Thyroid gland (tissue), 4 donors: Measurements from ENCODE around the gene MAN2C1. TPM values are rescaled to one million over a fixed set of nuclear protein-coding genes. Genes with fewer than 3 reads are reported as not detected.

Source experiments
- DNase-seq, 2 donors: peaks; one replicate each; pipeline ENCODE4 v3.0.0-alpha.2; 2019
- H3K27ac ChIP-seq, 3 donors: fragments of 200-600 bp; sonication (generic); 1 replicate in 2 of 3; 2 replicates in 1 of 3; pipeline ENCODE4 v1.5.1; 2016 to 2019; ENCODE audit warnings: mild to moderate bottlenecking in 1 of 3, moderate library complexity in 1 of 3
- H3K27me3 ChIP-seq: fragments of 200-600 bp; sonication (generic); one replicate; pipeline ENCODE4 v1.5.1; 2019
- H3K36me3 ChIP-seq, 2 donors: fragments of 200-600 bp; sonication (generic); one replicate each; pipeline ENCODE4 v1.5.1; 2016 to 2019
- H3K4me1 ChIP-seq, 2 donors: fragments of 200-600 bp; sonication (generic); one replicate each; pipeline ENCODE4 v1.5.1; 2017 to 2019
- H3K4me3 ChIP-seq, 3 donors: fragments of 200-600 bp; sonication (generic); replicated peaks in 1 of 3; 1 replicate in 2 of 3; 2 replicates in 1 of 3; pipeline ENCODE4 v1.5.1; 2016; ENCODE audit warnings: mild to moderate bottlenecking in 1 of 3
- H3K9me3 ChIP-seq: fragments of 200-600 bp; sonication (generic); one replicate; pipeline ENCODE4 v1.5.1; 2017
- POLR2A ChIP-seq, 2 donors: fragments of 450-650 bp; IDR thresholded peaks; one replicate each; pipeline ENCODE4 v1.6.1; 2017; ENCODE audit warnings: antibody characterized with exemption in 2 of 2, mild to moderate bottlenecking in 2 of 2, moderate library complexity in 1 of 2
- WGBS, 2 donors: methylation state at CpG; one replicate each; pipeline ENCODE4 v1.1.5; 2017; 5-methylcytosine and 5-hydroxymethylcytosine counted together
- intact Hi-C: fragments of 100-400 bp; cut with DNase I; formaldehyde crosslinking; loops from one replicate; pipeline ENCODE4 v1.15.1; 2023
- total RNA-seq, 4 donors: library from RNA; depleted of rRNA; stranded (reverse); fragments of >200 nt; gene quantifications; one replicate each; pipeline ENCODE4 v1.2.3, GENCODE V29; 2016
- TF ChIP-seq, protein P1 (sequence below), 6 experiments: fragments of 200-600 bp in 3 of 6; fragments of 450-650 bp in 3 of 6; sonication (generic) in 3 of 6; IDR thresholded peaks; one replicate each; pipeline ENCODE4 v1.5.1; 2016 to 2019; ENCODE audit warnings: antibody characterized with exemption in 6 of 6, mild to moderate bottlenecking in 2 of 6, inconsistent platforms in 1 of 6, moderate library complexity in 1 of 6

Gene MAN2C1
- total RNA-seq, 4 donors from 2014 or later, result 200 to 357 (median 226) TPM

DNA sequence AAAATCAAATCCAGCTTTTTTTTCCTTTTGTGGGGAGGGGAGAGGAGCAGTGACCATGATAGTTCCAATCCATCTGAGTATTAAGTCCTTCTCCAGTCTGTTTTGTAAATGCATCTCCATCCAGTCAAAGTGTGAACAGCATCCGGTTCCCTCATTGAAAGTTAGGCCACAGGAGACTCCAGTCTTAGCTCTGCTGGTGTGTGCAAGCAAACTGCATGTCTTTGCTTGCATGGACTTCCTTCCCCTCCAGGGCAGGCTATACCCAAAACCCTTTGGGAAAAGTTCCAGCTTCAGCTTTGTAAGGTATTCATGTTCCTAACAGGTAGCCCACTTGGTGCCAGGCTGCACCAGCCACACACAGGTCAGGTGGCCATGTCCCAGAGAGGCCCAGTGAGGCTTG, 3.1 kb upstream of the MAN2C1 start:
- intact Hi-C loops, result no loop called here
- TF ChIP-seq, protein P1, sequence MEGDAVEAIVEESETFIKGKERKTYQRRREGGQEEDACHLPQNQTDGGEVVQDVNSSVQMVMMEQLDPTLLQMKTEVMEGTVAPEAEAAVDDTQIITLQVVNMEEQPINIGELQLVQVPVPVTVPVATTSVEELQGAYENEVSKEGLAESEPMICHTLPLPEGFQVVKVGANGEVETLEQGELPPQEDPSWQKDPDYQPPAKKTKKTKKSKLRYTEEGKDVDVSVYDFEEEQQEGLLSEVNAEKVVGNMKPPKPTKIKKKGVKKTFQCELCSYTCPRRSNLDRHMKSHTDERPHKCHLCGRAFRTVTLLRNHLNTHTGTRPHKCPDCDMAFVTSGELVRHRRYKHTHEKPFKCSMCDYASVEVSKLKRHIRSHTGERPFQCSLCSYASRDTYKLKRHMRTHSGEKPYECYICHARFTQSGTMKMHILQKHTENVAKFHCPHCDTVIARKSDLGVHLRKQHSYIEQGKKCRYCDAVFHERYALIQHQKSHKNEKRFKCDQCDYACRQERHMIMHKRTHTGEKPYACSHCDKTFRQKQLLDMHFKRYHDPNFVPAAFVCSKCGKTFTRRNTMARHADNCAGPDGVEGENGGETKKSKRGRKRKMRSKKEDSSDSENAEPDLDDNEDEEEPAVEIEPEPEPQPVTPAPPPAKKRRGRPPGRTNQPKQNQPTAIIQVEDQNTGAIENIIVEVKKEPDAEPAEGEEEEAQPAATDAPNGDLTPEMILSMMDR (IDR thresholded peaks at IDR 0.05), result no peak
- no peak for TF ChIP-seq POLR2A (IDR thresholded peaks at IDR 0.05)

DNA sequence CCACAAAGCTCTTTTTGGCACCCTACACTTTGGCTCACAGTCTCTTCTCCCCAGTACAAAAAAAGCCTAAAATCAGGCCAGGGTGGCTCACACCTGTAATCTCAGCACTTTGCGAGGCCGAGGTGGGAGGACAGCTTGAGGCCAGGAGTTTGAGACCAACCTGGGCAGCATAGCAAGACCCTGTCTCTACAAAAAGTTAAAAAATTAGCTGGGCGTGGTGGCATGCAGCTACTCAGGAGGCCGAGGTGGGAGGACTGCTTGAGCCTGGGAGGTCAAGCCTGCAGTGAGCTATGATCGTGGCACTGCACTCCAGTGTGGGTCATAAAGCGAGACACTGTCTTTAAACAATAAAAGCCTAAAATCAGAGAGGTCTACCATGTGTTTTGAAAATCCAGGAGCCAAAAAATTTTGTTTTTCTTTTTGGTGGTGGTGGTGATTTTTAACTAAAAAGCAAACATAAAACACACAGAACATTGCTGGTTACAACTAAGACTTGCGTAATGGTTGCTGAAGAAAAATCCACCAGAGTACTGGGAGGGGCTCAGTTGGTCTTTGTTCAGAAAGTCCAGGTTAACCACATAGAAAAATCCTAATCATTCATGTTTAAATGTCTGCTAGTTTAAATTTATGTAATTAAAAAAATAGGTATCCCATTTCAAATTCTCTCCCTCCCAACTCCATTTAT, 1.6 kb upstream of the MAN2C1 start:
- no peaks in the 10 kb centered on the region for H3K27me3 ChIP-seq
- WGBS, 2 donors, result 94 to 96% methylated on average over 7 of the region's 7 CpGs
- H3K4me1 ChIP-seq, result peaks cover 13 to 18% of the 10 kb centered on the region in 2 donors
- no peak overlapping the region for H3K4me3 ChIP-seq
- no peak overlapping the region for H3K27ac ChIP-seq
- TF ChIP-seq, protein P1 (IDR thresholded peaks at IDR 0.05), result no peak
- no peak for TF ChIP-seq POLR2A (IDR thresholded peaks at IDR 0.05)
- peaks cover 27 to 41% of the 10 kb centered on the region in 2 donors for H3K36me3 ChIP-seq
- no peak for DNase-seq
- intact Hi-C loops, result loop anchor here (5.0 to 10.0 kb wide), 3 partner anchors 82 to 312 kb away; partner anchors contain the start of gene SIN3A
- H3K9me3 ChIP-seq, result no peaks in the 10 kb centered on the region

More for the DNA sequence above, 3.1 kb upstream of the MAN2C1 start:
- 87 to 93% methylated on average over 1 of the region's 1 CpG for WGBS, 2 donors
- Histone ChIP-seq H3K4me1 (peaks cover 13 to 18% of the 10 kb centered on the region in 2 donors), H3K9me3 (no peaks in the 10 kb centered on the region), H3K4me3 (no peak overlapping the region), H3K27me3 (no peaks in the 10 kb centered on the region), H3K36me3 (peaks cover 30 to 47% of the 10 kb centered on the region in 2 donors), H3K27ac (no peak overlapping the region)
- DNase-seq, result no peak

DNA sequence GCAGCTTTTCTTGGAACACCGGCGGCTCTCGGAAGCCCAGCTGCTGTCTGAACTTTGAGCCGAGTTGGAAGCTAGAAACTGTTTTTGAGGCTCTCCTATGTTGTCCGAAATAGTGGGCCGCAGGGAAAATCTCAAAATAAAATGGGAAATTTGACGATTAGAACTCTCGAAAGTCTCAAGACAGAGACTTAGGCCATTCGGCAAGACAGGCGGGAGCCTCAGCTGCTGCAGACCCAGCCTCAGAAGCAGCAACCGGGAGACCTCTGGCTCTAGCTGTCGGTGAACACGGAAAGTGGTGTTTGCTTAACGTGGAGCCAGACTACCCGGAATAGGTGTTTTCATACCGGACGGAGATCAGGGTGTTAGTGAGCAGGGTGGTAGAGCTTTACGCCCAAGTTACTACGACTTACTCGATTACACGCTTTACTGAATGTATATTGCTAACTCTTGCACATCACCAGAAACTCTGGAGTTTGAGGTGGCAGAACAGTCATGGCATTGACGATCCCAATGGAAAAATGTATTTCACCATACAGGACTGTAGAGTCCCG, 357 bp upstream of the MAN2C1 start:
- TF ChIP-seq POLR2A (IDR thresholded peaks at IDR 0.05), result no peak
- TF ChIP-seq, protein P1 (IDR thresholded peaks at IDR 0.05), result no peak
- no peaks in the 10 kb centered on the region for H3K27me3 ChIP-seq
- intact Hi-C loops, result loop anchor here (5.0 to 10.0 kb wide), 3 partner anchors 84 to 314 kb away; partner anchors contain the start of gene SIN3A
- DNase-seq, result peak in 1 of 2 donors; percentile 23
- 5 to 6% methylated on average over 20 to 23 of the region's 23 CpGs for WGBS, 2 donors
- peaks cover 18 to 45% of the 10 kb centered on the region in 2 donors for H3K36me3 ChIP-seq
- H3K4me1 ChIP-seq, result peaks cover 13 to 18% of the 10 kb centered on the region in 2 donors
- no peaks in the 10 kb centered on the region for H3K9me3 ChIP-seq
- peak overlapping the region; percentile 58 to 88 (median 87) for H3K4me3 ChIP-seq
- peak overlapping the region; percentile 88 to 95 (median 91) for H3K27ac ChIP-seq

DNA sequence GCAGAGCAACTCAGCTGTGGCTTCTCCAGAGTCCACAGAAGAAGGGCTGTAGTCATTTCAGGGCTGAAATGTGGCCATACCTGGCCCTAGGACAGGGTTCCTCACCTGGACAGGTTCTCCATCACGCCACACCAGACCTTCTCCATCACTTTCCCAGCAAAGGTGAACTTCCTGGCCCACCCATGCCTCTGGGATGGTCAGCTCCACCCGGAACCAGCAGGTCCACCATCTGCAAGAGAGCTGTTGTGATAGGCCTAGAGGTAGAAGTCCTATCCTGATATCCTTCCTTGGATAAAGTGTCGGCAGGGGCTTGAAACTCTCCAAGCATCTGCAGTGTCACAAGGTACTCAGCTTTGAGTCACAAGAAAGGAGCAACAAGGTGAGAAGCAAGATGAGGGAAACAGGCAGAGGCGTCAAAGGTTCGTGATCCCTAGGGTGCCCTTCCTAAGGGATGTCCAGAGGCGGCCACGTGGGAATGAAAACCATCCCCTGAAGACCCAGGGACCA, 948 bp downstream of the MAN2C1 start:
- H3K4me1 ChIP-seq, result peaks cover 13 to 18% of the 10 kb centered on the region in 2 donors
- no peak for TF ChIP-seq POLR2A (IDR thresholded peaks at IDR 0.05)
- TF ChIP-seq, protein P1 (IDR thresholded peaks at IDR 0.05), result peak in 2 of 6 experiments; percentile 52 to 86
- intact Hi-C loops, result loop anchor here (5.0 to 10.0 kb wide), 3 partner anchors 85 to 315 kb away; partner anchors contain the start of gene SIN3A
- H3K9me3 ChIP-seq, result no peaks in the 10 kb centered on the region
- no peak for DNase-seq
- peak overlapping the region in 1 of 3 donors; percentile 88 for H3K4me3 ChIP-seq
- peaks cover 18 to 42% of the 10 kb centered on the region in 2 donors for H3K36me3 ChIP-seq
- H3K27ac ChIP-seq, result peak overlapping the region in 2 of 3 donors; percentile 25 to 95
- H3K27me3 ChIP-seq, result no peaks in the 10 kb centered on the region
- 41% methylated on average over 7 of the region's 7 CpGs for WGBS, 2 donors
